HFF-Myc (cell line): ENCODE data around the gene DUSP3.

ENCODE experiments used
- DNase-seq: peaks from one replicate; pipeline ENCODE4 v3.0.0-alpha.2; 2011; ENCODE audit warnings: low read depth; ENCODE audit errors: extremely low read depth
- H3K4me3 ChIP-seq: replicated peaks from 2 replicates; pipeline ENCODE4 v1.5.1; 2011; ENCODE audit warnings: low read depth, mild to moderate bottlenecking, control low read depth, low read length
- TF ChIP-seq, protein P1 (sequence below): IDR thresholded peaks from 2 replicates; pipeline ENCODE4 v1.5.1; 2012; ENCODE audit warnings: mild to moderate bottlenecking, low read depth, low read length, control low read depth; ENCODE audit errors: missing control alignments

DUSP3 gene

DNA sequence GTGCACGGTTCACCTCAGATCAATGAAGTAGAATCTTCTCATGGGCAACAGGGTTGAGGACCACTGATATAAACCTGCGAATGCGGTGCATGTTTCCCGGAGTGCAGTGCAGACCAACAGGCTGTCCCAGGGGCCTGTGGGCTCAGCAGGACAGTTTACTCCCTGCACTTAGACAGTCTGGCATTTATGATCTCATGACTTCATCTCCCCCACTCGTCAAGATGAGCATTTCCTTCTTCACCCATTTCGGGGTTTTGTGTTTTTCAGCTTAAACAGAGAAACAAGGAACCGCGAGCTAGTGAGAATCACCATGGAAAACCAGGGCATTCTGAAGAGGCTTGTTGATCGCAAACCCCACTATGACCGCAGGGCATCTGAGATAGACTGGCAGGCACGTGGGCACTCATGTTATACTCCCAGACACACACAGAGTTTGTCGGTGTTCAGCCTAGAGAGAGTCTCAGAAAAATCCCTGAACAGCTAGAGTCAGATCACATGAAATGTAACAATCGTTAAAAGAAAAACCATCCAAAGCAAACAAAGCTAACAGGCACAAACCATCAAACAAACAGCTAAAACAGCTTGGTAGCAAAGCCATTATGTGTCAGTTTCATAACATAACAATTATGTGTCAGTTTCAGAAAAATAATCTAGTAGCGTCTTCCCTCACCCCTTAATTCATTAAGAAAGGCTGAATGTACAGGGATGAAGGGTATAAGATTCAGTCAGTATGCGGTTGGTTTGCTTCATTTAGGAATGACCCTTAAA lies 4.3 kb upstream of the DUSP3 start:
- DNase-seq, result no peak
- TF ChIP-seq, protein P1, sequence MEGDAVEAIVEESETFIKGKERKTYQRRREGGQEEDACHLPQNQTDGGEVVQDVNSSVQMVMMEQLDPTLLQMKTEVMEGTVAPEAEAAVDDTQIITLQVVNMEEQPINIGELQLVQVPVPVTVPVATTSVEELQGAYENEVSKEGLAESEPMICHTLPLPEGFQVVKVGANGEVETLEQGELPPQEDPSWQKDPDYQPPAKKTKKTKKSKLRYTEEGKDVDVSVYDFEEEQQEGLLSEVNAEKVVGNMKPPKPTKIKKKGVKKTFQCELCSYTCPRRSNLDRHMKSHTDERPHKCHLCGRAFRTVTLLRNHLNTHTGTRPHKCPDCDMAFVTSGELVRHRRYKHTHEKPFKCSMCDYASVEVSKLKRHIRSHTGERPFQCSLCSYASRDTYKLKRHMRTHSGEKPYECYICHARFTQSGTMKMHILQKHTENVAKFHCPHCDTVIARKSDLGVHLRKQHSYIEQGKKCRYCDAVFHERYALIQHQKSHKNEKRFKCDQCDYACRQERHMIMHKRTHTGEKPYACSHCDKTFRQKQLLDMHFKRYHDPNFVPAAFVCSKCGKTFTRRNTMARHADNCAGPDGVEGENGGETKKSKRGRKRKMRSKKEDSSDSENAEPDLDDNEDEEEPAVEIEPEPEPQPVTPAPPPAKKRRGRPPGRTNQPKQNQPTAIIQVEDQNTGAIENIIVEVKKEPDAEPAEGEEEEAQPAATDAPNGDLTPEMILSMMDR, result no peak
- H3K4me3 ChIP-seq, result no peak overlapping the region

DNA sequence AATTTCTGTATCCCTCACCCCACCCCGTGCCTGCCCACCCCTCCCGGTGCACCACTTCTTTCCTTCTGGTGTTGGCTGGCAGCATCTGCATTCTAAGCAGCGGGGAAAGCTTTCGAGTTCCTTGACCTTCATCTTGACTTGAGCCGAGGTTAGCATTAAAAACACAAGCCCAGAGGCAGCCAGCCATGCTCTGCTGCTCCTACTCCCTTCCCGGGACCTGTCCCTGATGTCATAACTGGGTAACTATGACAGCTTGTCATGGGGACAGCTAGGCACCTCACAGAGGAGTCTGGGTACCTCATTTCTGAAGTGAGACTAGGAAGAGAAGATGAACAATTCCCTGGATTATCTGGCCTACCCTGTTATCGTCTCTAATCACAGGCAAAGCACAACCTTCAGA lies 1.4 kb upstream of the DUSP3 start, which contains the start of gene CFAP97D1:
CFAP97D1 (plus strand) TSS at position 301 of the 400 bp plus-strand sequence; CDS start at position 329, 28 bp downstream.
- DNase-seq, result no peak
- peak within 1 kb of the TSS; percentile 79 for H3K4me3 ChIP-seq
- TF ChIP-seq, protein P1, result no peak

DNA sequence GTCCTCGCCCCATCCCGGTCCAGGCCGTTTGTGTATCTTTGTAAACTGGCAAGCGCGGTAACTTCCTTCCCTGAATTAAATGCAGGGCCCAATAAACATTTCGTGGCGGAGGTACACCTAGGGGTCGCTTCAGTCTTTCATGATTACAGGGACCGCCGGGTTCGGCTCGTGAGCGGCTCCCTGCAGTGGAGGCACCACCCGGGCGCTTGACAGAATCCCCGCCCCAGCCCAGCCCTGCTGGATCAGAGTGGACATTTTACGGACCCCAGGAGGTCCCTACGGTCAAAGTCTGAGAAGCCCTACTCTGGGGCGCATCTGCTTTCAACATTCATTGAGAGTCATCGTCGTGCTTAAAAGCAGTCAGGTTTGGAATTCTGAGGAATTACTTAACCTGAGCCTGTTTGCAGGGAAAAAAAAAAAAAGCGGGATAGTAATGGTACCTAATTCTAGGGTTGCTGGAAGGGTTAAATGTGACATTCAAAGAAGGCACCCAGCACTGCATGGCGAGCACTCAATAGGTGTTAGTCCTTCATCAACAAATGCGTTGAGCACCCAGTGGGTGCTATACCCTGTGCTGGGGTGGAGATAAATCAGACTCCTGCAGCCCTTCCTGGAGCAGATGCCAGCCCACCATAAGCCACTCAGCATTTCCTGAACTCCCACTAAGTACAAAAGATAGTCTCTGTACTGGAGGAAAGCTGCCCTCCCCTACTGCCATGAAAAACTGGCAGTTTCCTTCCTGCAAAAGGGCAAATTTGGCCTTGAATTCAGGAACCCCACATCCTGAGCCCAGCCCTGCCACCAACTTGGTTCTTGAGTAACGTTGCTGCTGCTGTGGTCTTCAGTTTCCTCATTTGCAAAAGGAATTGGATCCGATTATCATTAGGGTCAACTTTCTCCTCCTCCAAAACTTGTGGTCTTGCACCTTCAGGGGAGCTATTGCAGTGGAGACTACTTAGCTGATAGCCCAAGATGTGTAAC lies 658 bp upstream of the DUSP3 start:
- DNase-seq, result no peak
- TF ChIP-seq, protein P1, result no peak
- peak overlapping the region; percentile 79 for H3K4me3 ChIP-seq

DNA sequence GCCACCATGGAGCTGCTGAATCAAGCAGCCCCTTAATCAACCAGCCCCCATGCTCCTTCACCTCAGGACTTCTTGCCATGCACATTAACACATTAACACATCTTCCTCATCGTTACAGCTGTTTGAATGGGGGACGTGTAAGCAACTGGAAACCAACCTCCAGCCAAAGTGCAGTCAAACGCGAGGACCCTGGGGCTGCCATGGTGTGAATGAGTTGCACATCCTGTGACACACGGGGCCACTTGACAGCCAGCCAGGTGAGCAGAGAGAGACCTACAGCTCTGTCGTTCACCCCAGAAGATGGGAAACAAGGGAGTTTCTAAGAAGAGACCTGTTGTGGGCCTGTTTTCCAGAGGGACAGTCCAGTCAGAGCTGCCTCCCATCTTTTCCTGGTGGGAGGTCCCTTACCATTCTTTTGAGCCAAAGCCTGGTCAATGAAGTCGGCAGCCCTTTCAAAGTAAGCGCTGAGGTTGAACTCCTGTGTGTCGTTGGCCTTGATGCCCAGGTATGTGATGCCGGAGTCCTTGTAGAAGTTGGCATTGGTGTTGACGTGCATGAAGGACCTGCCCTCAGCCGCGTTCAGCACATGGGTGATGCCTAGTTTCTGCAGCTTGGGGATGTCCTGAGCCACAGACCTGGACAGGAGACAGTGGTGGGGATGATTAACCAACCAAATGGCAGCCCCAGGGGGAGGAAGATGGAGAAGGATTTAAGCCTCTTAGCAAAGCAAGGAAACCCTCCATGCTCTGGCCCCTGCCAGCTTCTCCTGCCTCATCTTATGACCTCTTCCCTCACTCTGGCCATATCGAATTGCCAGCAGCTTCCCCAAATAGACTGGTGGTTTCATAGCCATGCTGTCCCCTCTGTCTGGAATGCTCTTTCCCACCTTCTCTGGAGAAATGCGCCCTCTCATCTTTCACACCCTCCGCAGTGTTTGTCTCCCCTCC lies 4.2 kb downstream of the DUSP3 start:
- no peak for DNase-seq
- TF ChIP-seq, protein P1, result no peak
- no peak overlapping the region for H3K4me3 ChIP-seq

DNA sequence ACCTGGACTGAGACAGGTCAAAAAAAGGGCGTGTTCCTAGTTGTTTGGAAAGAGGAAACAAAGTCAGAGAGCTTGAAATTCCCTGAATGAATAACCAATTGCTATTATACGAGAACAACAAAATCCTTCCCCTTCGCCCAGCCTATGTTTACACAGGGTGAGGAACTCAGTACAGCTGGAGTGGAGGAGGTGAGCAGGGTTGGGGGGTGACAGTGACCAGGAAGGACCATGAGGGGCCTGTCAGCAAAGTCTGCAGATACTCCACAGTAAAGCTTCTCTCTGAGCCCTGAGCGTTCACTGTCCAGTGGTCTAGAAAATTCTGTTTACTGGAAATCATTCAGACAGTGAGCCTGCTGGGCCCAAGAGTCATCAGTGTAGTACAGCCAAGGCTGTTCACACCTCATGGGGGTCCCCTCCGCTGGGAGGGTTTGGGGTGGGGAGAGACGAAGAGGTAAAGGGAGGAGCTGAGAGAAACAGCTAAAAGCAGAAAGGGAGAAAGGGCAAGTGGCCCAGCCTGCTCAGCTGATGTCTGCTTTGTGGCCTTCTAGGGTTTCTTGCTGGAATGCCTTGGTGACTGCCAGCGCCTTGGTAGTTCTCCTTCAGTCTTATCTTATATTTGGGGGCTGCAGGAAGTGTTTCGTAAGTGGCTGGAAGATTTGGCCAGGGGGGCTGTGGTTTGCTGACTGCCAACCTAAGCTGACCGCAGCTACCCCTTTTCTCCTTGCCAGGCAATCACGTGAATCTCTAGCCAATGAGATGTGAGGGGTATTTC lies 5.7 kb downstream of the DUSP3 start:
- DNase-seq, result no peak

More for the DNA sequence above, 5.7 kb downstream of the DUSP3 start:
- H3K4me3 ChIP-seq, result no peak overlapping the region
- TF ChIP-seq, protein P1, result no peak
